ENCODE measurements around the gene RALY.

DNA sequence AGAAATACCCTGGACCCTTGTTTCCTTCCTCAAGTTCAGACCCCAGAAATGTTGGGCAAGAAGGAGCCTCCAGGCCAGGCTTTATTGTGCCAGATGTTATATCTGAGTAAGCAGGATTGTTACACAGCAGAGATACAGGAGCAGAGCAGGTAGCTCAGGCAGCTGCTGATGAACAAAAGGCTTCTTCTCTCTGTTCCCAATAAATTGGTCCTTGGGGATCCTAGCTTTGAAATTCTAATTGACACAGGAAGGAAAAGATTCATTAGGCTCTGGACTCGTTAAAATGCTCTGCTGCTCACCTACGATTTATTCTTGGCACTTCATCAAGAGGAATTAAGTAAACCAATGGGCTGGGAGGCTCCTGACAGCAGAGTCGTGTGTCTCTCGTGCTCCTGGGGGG lies 54.2 kb downstream of the RALY start:
- TF ChIP-seq, protein P1, sequence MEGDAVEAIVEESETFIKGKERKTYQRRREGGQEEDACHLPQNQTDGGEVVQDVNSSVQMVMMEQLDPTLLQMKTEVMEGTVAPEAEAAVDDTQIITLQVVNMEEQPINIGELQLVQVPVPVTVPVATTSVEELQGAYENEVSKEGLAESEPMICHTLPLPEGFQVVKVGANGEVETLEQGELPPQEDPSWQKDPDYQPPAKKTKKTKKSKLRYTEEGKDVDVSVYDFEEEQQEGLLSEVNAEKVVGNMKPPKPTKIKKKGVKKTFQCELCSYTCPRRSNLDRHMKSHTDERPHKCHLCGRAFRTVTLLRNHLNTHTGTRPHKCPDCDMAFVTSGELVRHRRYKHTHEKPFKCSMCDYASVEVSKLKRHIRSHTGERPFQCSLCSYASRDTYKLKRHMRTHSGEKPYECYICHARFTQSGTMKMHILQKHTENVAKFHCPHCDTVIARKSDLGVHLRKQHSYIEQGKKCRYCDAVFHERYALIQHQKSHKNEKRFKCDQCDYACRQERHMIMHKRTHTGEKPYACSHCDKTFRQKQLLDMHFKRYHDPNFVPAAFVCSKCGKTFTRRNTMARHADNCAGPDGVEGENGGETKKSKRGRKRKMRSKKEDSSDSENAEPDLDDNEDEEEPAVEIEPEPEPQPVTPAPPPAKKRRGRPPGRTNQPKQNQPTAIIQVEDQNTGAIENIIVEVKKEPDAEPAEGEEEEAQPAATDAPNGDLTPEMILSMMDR (IDR thresholded peaks at IDR 0.05; ENCODE audit: poor library complexity): no peak
- TF ChIP-seq EZH2 (IDR thresholded peaks at IDR 0.05; ENCODE audit: borderline replicate concordance): no peak

Data from hepatocyte (in vitro differentiated cells).